H1 (cell line): ENCODE measurements around the gene DRC7. TPM values are rescaled to one million over a fixed set of nuclear protein-coding genes. Genes with fewer than 3 reads are reported as not detected.

ENCODE experiments used
- CTCF ChIA-PET: fragments of 300-600 bp; sonication (Branson Sonifier 250); formaldehyde crosslinking; loops from one replicate; lab custom pipeline; 2021; ENCODE audit not compliant: partially characterized antibody; lab: Charles Lee
- POLR2A ChIA-PET: fragments of 300-600 bp; sonication (Branson Sonifier 250); formaldehyde crosslinking; loops from one replicate; lab custom pipeline; 2021; ENCODE audit warnings: inconsistent platforms; ENCODE audit not compliant: partially characterized antibody; lab: Charles Lee
- DNase-seq, 2 experiments: peaks; one replicate each; pipeline versions ENCODE4 v3.0.0 to v3.0.0-alpha.2; 2010 to 2022; ENCODE audit warnings: low spot score in 2 of 2, low read depth in 1 of 2, mixed read lengths in 1 of 2
- FAIRE-seq: peaks from 2 replicates; lab custom pipeline; 2011; peaks lifted over from hg19 to GRCh38; lab: Jason Lieb, UNC
- H2AFZ ChIP-seq: 2 replicates; pipeline ENCODE4 v1.8.1; 2012; ENCODE audit warnings: low read length, inconsistent platforms
- H2AK5ac ChIP-seq: 2 replicates; pipeline ENCODE4 v1.6.1; 2013; ENCODE audit warnings: low read depth, low read length
- H2BK120ac ChIP-seq: replicated peaks from 2 replicates; pipeline ENCODE3; 2013; ENCODE audit warnings: low read depth, low read length, inconsistent platforms
- H2BK12ac ChIP-seq: 2 replicates; pipeline ENCODE4 v1.6.1; 2013; ENCODE audit warnings: low read depth, low read length
- H2BK15ac ChIP-seq: 2 replicates; pipeline ENCODE4 v1.6.1; 2013; ENCODE audit warnings: low read length
- H2BK20ac ChIP-seq: 2 replicates; pipeline ENCODE4 v1.6.1; 2013; ENCODE audit warnings: low read length
- H2BK5ac ChIP-seq: 2 replicates; pipeline ENCODE4 v1.6.1; 2013; ENCODE audit warnings: low read depth, low read length
- H3K14ac ChIP-seq: 2 replicates; pipeline ENCODE4 v1.6.1; 2013; ENCODE audit warnings: inconsistent platforms; ENCODE audit not compliant: insufficient read length
- H3K18ac ChIP-seq: 2 replicates; pipeline ENCODE4 v1.6.1; 2013; ENCODE audit warnings: low read length; ENCODE audit errors: extremely low read depth
- H3K23ac ChIP-seq: 2 replicates; pipeline ENCODE4 v1.6.1; 2013; ENCODE audit warnings: inconsistent platforms; ENCODE audit not compliant: insufficient read length
- H3K23me2 ChIP-seq: 2 replicates; pipeline ENCODE4 v1.6.1; 2013; ENCODE audit warnings: low read depth, low read length
- H3K27ac ChIP-seq: 2 replicates; pipeline ENCODE4 v1.6.1; 2011; ENCODE audit warnings: low read depth, low read length, inconsistent platforms
- H3K27me3 ChIP-seq, 4 experiments: replicated peaks in 1 of 4; 1 replicate in 1 of 4; 2 replicates in 3 of 4; pipeline versions ENCODE4 v1.6.1 to v1.8.1; 2011 to 2013; ENCODE audit warnings: low read length in 3 of 4, mild to moderate bottlenecking in 3 of 4, inconsistent platforms in 2 of 4, mixed read lengths in 2 of 4, moderate library complexity in 1 of 4; ENCODE audit not compliant: control insufficient read depth in 3 of 4, insufficient read depth in 3 of 4; ENCODE audit errors: extremely low read depth in 1 of 4
- H3K36me3 ChIP-seq, 4 experiments: 2 replicates each; pipeline versions ENCODE4 v1.6.1 to v1.8.1; 2011 to 2013; ENCODE audit warnings: mild to moderate bottlenecking in 4 of 4, low read length in 3 of 4, moderate library complexity in 2 of 4, control low read depth in 1 of 4, inconsistent platforms in 1 of 4; ENCODE audit not compliant: insufficient read depth in 4 of 4, control insufficient read depth in 2 of 4
- H3K4ac ChIP-seq: replicated peaks from 2 replicates; pipeline ENCODE3; 2013; ENCODE audit warnings: low read length, low read depth, mixed read lengths, inconsistent platforms; ENCODE audit not compliant: insufficient read length
- H3K4me1 ChIP-seq, 4 experiments: replicated peaks in 1 of 4; 1 replicate in 1 of 4; 2 replicates in 3 of 4; pipeline versions ENCODE4 v1.6.1 to v1.8.1; 2011 to 2013; ENCODE audit warnings: low read length in 3 of 4, inconsistent platforms in 2 of 4, mixed read lengths in 1 of 4; ENCODE audit not compliant: insufficient read depth in 4 of 4, control insufficient read depth in 3 of 4
- H3K4me2 ChIP-seq, 2 experiments: 2 replicates each; pipeline versions ENCODE4 v1.6.1 to v1.8.1; 2011 to 2013; ENCODE audit warnings: low read depth in 2 of 2, low read length in 2 of 2, control low read depth in 1 of 2, inconsistent platforms in 1 of 2, mild to moderate bottlenecking in 1 of 2; ENCODE audit not compliant: insufficient read depth in 1 of 2
- H3K4me3 ChIP-seq, 4 experiments: fragments of 200-600, 300-600 bp in 1 of 4; sonication (generic), shearing (Covaris generic), sonication (Bioruptor Twin) in 1 of 4; 2 replicates each; pipeline versions ENCODE4 v1.5.1 to v1.8.1; 2011 to 2016; ENCODE audit warnings: low read length in 4 of 4, low read depth in 3 of 4, control low read depth in 2 of 4, inconsistent platforms in 2 of 4, mild to moderate bottlenecking in 2 of 4, mixed read lengths in 1 of 4, moderate library complexity in 1 of 4; ENCODE audit not compliant: insufficient read depth in 2 of 4; ENCODE audit errors: extremely low read depth in 1 of 4
- H3K56ac ChIP-seq: replicated peaks from 2 replicates; pipeline ENCODE3; 2013; ENCODE audit warnings: low read depth, mild to moderate bottlenecking, mixed read lengths, low read length, inconsistent platforms; ENCODE audit not compliant: insufficient read length
- H3K79me1 ChIP-seq: 2 replicates; pipeline ENCODE4 v1.6.1; 2013; ENCODE audit warnings: low read depth, low read length, control low read depth
- H3K79me2 ChIP-seq, 2 experiments: 2 replicates each; pipeline versions ENCODE4 v1.6.1 to v1.8.1; 2012 to 2013; ENCODE audit warnings: low read length in 2 of 2, mild to moderate bottlenecking in 2 of 2, inconsistent platforms in 1 of 2; ENCODE audit not compliant: insufficient read depth in 2 of 2, control insufficient read depth in 1 of 2
- H3K9ac ChIP-seq, 4 experiments: replicated peaks in 1 of 4; 1 replicate in 1 of 4; 2 replicates in 3 of 4; pipeline versions ENCODE4 v1.6.1 to v1.8.1; 2011 to 2013; ENCODE audit warnings: low read depth in 3 of 4, low read length in 3 of 4, control low read depth in 2 of 4, mild to moderate bottlenecking in 2 of 4, moderate library complexity in 2 of 4, inconsistent platforms in 1 of 4; ENCODE audit errors: extremely low read depth in 1 of 4
- H3K9me3 ChIP-seq, 2 experiments: 2 replicates each; pipeline versions ENCODE4 v1.6.1 to v1.8.1; 2012 to 2013; ENCODE audit warnings: mild to moderate bottlenecking in 2 of 2, moderate library complexity in 2 of 2, control low read depth in 1 of 2, inconsistent platforms in 1 of 2, low read depth in 1 of 2, low read length in 1 of 2, mixed read lengths in 1 of 2; ENCODE audit not compliant: insufficient read depth in 2 of 2
- H4K20me1 ChIP-seq, 2 experiments: replicated peaks in 1 of 2; 2 replicates each; pipeline versions ENCODE3 to v1.8.1; 2011 to 2013; ENCODE audit warnings: inconsistent platforms in 2 of 2, low read length in 2 of 2, mild to moderate bottlenecking in 1 of 2; ENCODE audit not compliant: insufficient read depth in 2 of 2, control insufficient read depth in 1 of 2
- H4K5ac ChIP-seq: 2 replicates; pipeline ENCODE4 v1.6.1; 2013; ENCODE audit warnings: low read length, low read depth, mixed read lengths, inconsistent platforms; ENCODE audit not compliant: insufficient read length
- H4K8ac ChIP-seq: 2 replicates; pipeline ENCODE4 v1.8.0; 2013; ENCODE audit warnings: mild to moderate bottlenecking, moderate library complexity, low read length, inconsistent platforms; ENCODE audit not compliant: insufficient read depth; ENCODE audit errors: extremely low read depth
- H4K91ac ChIP-seq: replicated peaks from 2 replicates; pipeline ENCODE3; 2013; ENCODE audit warnings: low read length, mixed read lengths, inconsistent platforms; ENCODE audit not compliant: insufficient read length
- CTCF ChIP-seq, 3 experiments: IDR thresholded peaks; 1 replicate in 2 of 3; 2 replicates in 1 of 3; pipeline versions ENCODE4 v1.5.1 to v1.6.1; 2011; ENCODE audit warnings: low read length in 3 of 3, mild to moderate bottlenecking in 3 of 3, inconsistent platforms in 2 of 3, low read depth in 1 of 3, moderate library complexity in 1 of 3; ENCODE audit not compliant: insufficient read depth in 1 of 3; ENCODE audit errors: control extremely low read depth in 1 of 3
- E2F6 ChIP-seq: IDR thresholded peaks from 2 replicates; pipeline ENCODE4 v1.6.1; 2012; ENCODE audit warnings: inconsistent platforms
- EGR1 ChIP-seq: IDR thresholded peaks from 2 replicates; pipeline ENCODE4 v1.6.1; 2011; ENCODE audit warnings: low read depth, low read length, borderline replicate concordance
- PHF8 ChIP-seq: fragments of 200-600 bp; sonication (generic); conservative IDR thresholded peaks from 2 replicates; pipeline ENCODE4 v1.7.1; 2012; ENCODE audit warnings: low read depth, mild to moderate bottlenecking, inconsistent platforms, low read length, moderate library complexity
- RAD21 ChIP-seq, 2 experiments: IDR thresholded peaks in 1 of 2; conservative IDR thresholded peaks in 1 of 2; 2 replicates each; pipeline ENCODE4 v1.6.1; 2011; ENCODE audit warnings: low read depth in 2 of 2, low read length in 2 of 2, improper control_type of control experiment in 1 of 2, inconsistent platforms in 1 of 2, mild to moderate bottlenecking in 1 of 2, moderate library complexity in 1 of 2
- TEAD4 ChIP-seq: IDR thresholded peaks from 2 replicates; pipeline ENCODE4 v1.6.1; 2012; ENCODE audit warnings: low read depth, low read length, inconsistent platforms, mixed read lengths
- WGBS, 2 experiments: shearing (Covaris generic) in 1 of 2; methylation state at CpG; one replicate each; pipeline versions ENCODE4 v1.1.6 to v1.1.7; 2013 to 2015; ENCODE audit warnings: low lambda C conversion rate in 2 of 2, mixed read lengths in 2 of 2, inconsistent platforms in 1 of 2, low coverage in 1 of 2, missing lambda C conversion rate in 1 of 2; ENCODE audit not compliant: insufficient replicate concordance in 2 of 2, insufficient coverage in 1 of 2, insufficient read length in 1 of 2; ENCODE audit errors: extremely low coverage in 1 of 2, missing lambda C conversion rate in 1 of 2; 5-methylcytosine and 5-hydroxymethylcytosine counted together
- polyA plus RNA-seq, 7 experiments: library from polyadenylated mRNA; depleted of rRNA in 3 of 7; stranded (reverse) in 5 of 7; unstranded in 2 of 7; fragments of >200 nt in 5 of 7; fragments of 200-250 nt in 2 of 7; gene quantifications; 1 replicate in 5 of 7; 2 replicates in 1 of 7; 4 replicates in 1 of 7; pipeline versions ENCODE4 v1.2.1 to v1.2.3, GENCODE V29; 2011 to 2013; ENCODE audit warnings: missing spikeins in 2 of 7, mixed read lengths in 2 of 7
- total RNA-seq: library from RNA; stranded (reverse); fragmentation: NEBNext Ultra II Directional; extraction: Animal tissue kit (Norgen Biotek cat#: 25700); gene quantifications from 2 replicates; pipeline ENCODE4 v1.2.1, GENCODE V29; 2021

Gene DRC7
- total and polyA plus RNA-seq, 2 of the 8 experiments (the other 6 are each of a cell fraction or from before 2014, with no cell fraction given): 0.14 TPM; not detected in 1

GRCh38 chr16:57669476-57670162 is 25.0 kb upstream of the DRC7 start:
- Histone ChIP-seq H3K14ac (no peak overlapping the region), H3K27ac (no peak overlapping the region), H4K5ac (no peak overlapping the region), H2AK5ac (no peak overlapping the region), H3K23ac (no peak overlapping the region), H3K23me2 (no peaks in the 10 kb centered on the region), H4K8ac (peak overlapping the region; percentile 14; the same call in 1 of the 2 replicates), H3K18ac (no peak overlapping the region), H3K56ac (no peak overlapping the region), H3K79me2 (no peaks in the 10 kb centered on the region), H3K27me3 (no peaks in the 10 kb centered on the region), H3K9ac (no peak overlapping the region), H4K91ac (no peak overlapping the region), H3K9me3 (no peaks in the 10 kb centered on the region), H3K4me3 (no peak overlapping the region), H4K20me1 (no peaks in the 10 kb centered on the region), H2AFZ (no peak overlapping the region), H2BK15ac (0 out of 2 replicates have a peak overlapping the region, but pooled peaks have one; percentile 29), H2BK5ac (no peak overlapping the region), H2BK120ac (no peak overlapping the region), H2BK12ac (no peak overlapping the region), H2BK20ac (no peak overlapping the region), H3K36me3 (no peaks in the 10 kb centered on the region), H3K4ac (no peak overlapping the region), H3K4me1 (peaks cover 0 to 4% (median 0%) of the 10 kb centered on the region in 4 experiments; a peak in 3 of 7 replicates), H3K79me1 (no peaks in the 10 kb centered on the region), H3K4me2 (no peak overlapping the region)
- TF ChIP-seq CTCF (IDR thresholded peaks at IDR 0.05; ENCODE audit: control extremely low read depth in 1 of 3, insufficient read depth in 1 of 3, low read depth in 1 of 3, low read length in 3 of 3) (no peak), E2F6 (no peak), TEAD4 (no peak), EGR1 (no peak), RAD21 (IDR thresholded peaks at IDR 0.05 in 1 of 2, conservative IDR thresholded peaks at IDR 0.05 in 1 of 2; ENCODE audit: low read depth in 2 of 2, low read length in 2 of 2) (0 out of 4 replicates have a peak, but pooled peaks of 1 of the 2 experiments have one; percentile 4), PHF8 (no peak)
- WGBS, 2 experiments: 92% methylated on average over 12 of the region's 12 CpGs; no CpG with 5 or more reads in 1 of the 2 experiments
- POLR2A ChIA-PET: no interaction called here
- DNase-seq (no peak), FAIRE-seq (no peak)
- CTCF ChIA-PET: interaction anchor here (0.9 to 6.7 kb wide), 9 partner anchors 16 to 289 kb away, joined by 3 to 47 read pairs (median 5); no protein-coding TSS in a partner anchor
